Astrocyte of the spinal cord (primary cell): ENCODE measurements around the gene LRRTM4.
A peak's percentile ranks its signal among the peaks of the same experiment; 100 is the strongest.

Experiments used
- DNase-seq: peaks from one replicate; pipeline ENCODE4 v3.0.0; 2011; ENCODE audit warnings: low read depth, low spot score
- H3K4me3 ChIP-seq: 2 replicates; pipeline ENCODE4 v1.5.1; 2011; ENCODE audit warnings: low read depth, mild to moderate bottlenecking, low read length, moderate library complexity
- CTCF ChIP-seq: IDR thresholded peaks from 2 replicates; pipeline ENCODE4 v1.5.1; 2012; ENCODE audit warnings: low read depth, mild to moderate bottlenecking, low read length, inconsistent platforms
- in situ Hi-C: cut with HindIII; loops from 2 replicates; pipeline ENCODE4 v1.10.0; 2017; ENCODE audit warnings: low sequenced_read_pairs

Gene LRRTM4

GRCh38 chr2:77459840-77460239 lies 62.3 kb downstream of the LRRTM4 start:
- in situ Hi-C loops: no loop called here
- DNase-seq: no peak
- TF ChIP-seq CTCF: no peak
- no peak overlapping the region for H3K4me3 ChIP-seq

GRCh38 chr2:77458216-77458615 lies 64.0 kb downstream of the LRRTM4 start:
- H3K4me3 ChIP-seq: no peak overlapping the region
- in situ Hi-C loops: no loop called here
- no peak for DNase-seq
- TF ChIP-seq CTCF: no peak

- no peak overlapping the region for H3K4me3 ChIP-seq
- in situ Hi-C loops: no loop called here
- no peak for DNase-seq
- TF ChIP-seq CTCF: no peak
These were observed 64.5 kb downstream of the LRRTM4 start for GRCh38 chr2:77457665-77458064.

GRCh38 chr2:77443076-77443475 lies 79.1 kb downstream of the LRRTM4 start:
- no peak overlapping the region for H3K4me3 ChIP-seq
- DNase-seq: peak; percentile 3
- TF ChIP-seq CTCF: no peak
- in situ Hi-C loops: no loop called here

GRCh38 chr2:77434880-77435279 lies 87.3 kb downstream of the LRRTM4 start:
- no peak for DNase-seq
- in situ Hi-C loops: no loop called here
- TF ChIP-seq CTCF: no peak
- H3K4me3 ChIP-seq: no peak overlapping the region

- DNase-seq: no peak
- no peak for TF ChIP-seq CTCF
- in situ Hi-C loops: no loop called here
- no peak overlapping the region for H3K4me3 ChIP-seq
These were observed 93.2 kb downstream of the LRRTM4 start for GRCh38 chr2:77428946-77429345.

GRCh38 chr2:77421971-77422370 lies 100.2 kb downstream of the LRRTM4 start:
- TF ChIP-seq CTCF: no peak
- no peak for DNase-seq
- no peak overlapping the region for H3K4me3 ChIP-seq
- in situ Hi-C loops: no loop called here
